Measurements from ENCODE around the gene CASP14. TPM values are rescaled to one million over a fixed set of nuclear protein-coding genes. Genes with fewer than 3 reads are reported as not detected.

Gene CASP14
- total and polyA plus RNA-seq, 12 donors, result not detected

- Histone ChIP-seq H3K27ac (no peak overlapping the region), H3K27me3 (peaks cover 0 to 56% (median 24%) of the 10 kb centered on the region in 7 donors), H3K36me3 (no peaks in the 10 kb centered on the region), H3K4me3 (no peak overlapping the region), H3K9me3 (no peaks in the 10 kb centered on the region), H3K4me1 (no peaks in the 10 kb centered on the region)
- 56 to 60% methylated on average over 3 of the region's 3 CpGs for WGBS, 2 donors
- ATAC-seq (no peak), DNase-seq (no peak)
- intact Hi-C loops (cut with DNase I), result no loop called here
- no peak for TF ChIP-seq CTCF (IDR thresholded peaks at IDR 0.05)
Observed at GRCh38 chr19:15038294-15038693, 11.0 kb upstream of the CASP14 start.

- intact Hi-C loops (cut with DNase I), result no loop called here
- H3K27me3 ChIP-seq, result peaks cover 0 to 46% (median 14%) of the 10 kb centered on the region in 7 donors
- ATAC-seq (no peak), DNase-seq (no peak)
- no peak overlapping the region for H3K4me3 ChIP-seq
- WGBS, 2 donors, result 55 to 73% methylated on average over 1 of the region's 1 CpG
- no peaks in the 10 kb centered on the region for H3K9me3 ChIP-seq
- H3K27ac ChIP-seq, result no peak overlapping the region
- H3K36me3 ChIP-seq, result no peaks in the 10 kb centered on the region
- no peaks in the 10 kb centered on the region for H3K4me1 ChIP-seq
- no peak for TF ChIP-seq CTCF (IDR thresholded peaks at IDR 0.05)
Observed at GRCh38 chr19:15042003-15042402, 7.3 kb upstream of the CASP14 start.

- no peak for TF ChIP-seq CTCF (IDR thresholded peaks at IDR 0.05)
- H3K27me3 ChIP-seq, result peaks cover 0 to 42% (median 18%) of the 10 kb centered on the region in 7 donors
- no peak for ATAC-seq
- H3K4me1 ChIP-seq, result no peaks in the 10 kb centered on the region
- H3K9me3 ChIP-seq, result no peaks in the 10 kb centered on the region
- DNase-seq, result no peak
- no peak overlapping the region for H3K4me3 ChIP-seq
- intact Hi-C loops (cut with DNase I), result no loop called here
- no peak overlapping the region for H3K27ac ChIP-seq
- H3K36me3 ChIP-seq, result no peaks in the 10 kb centered on the region
- 80 to 87% methylated on average over 2 of the region's 2 CpGs for WGBS, 2 donors
Observed at GRCh38 chr19:15042826-15043225, 6.5 kb upstream of the CASP14 start.

DNA sequence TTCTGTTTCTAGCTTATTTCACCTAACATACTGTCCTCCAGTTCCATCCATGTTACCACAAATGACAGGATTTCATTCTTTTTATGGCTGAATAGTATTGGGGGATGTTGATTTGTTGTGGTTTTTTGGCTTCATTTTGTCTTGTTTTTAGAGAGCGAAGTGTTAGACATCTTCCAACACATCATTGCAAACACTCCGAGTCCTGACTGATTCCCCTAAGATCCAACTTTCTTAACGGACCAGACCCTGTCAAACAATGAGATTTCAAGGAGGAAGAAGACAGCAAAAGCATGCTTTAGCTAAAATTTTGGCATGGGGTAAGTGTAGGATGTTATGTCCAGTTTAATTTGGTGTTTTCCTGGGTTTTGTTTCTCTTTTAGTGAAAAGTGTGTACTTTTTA lies 3.8 kb upstream of the CASP14 start:
- ATAC-seq, result no peak
- TF ChIP-seq CTCF (IDR thresholded peaks at IDR 0.05), result no peak
- peaks cover 0 to 40% (median 21%) of the 10 kb centered on the region in 7 donors for H3K27me3 ChIP-seq
- H3K27ac ChIP-seq, result no peak overlapping the region
- no peaks in the 10 kb centered on the region for H3K4me1 ChIP-seq
- H3K36me3 ChIP-seq, result no peaks in the 10 kb centered on the region
- DNase-seq, result no peak
- intact Hi-C loops (cut with DNase I), result no loop called here
- 48 to 86% methylated on average over 3 of the region's 3 CpGs for WGBS, 2 donors
- H3K9me3 ChIP-seq, result no peaks in the 10 kb centered on the region
- H3K4me3 ChIP-seq, result no peak overlapping the region

All from heart right ventricle (tissue), 16 donors.